GM18508 (cell line): ENCODE data around the gene PPM1F.
"Not testable (repeated sequence)": the region's sequence is repeated elsewhere in the genome, so short reads cannot be mapped to it uniquely, and the experiment has no call there.

Experiments
- ATAC-seq: cut with Tn5 transposase; IDR thresholded peaks from one replicate; pipeline ENCODE4 v1.9.1; 2021; ENCODE audit warnings: moderate number of reproducible peaks; ENCODE audit not compliant: insufficient read depth, unreplicated experiment

The PPM1F gene

DNA sequence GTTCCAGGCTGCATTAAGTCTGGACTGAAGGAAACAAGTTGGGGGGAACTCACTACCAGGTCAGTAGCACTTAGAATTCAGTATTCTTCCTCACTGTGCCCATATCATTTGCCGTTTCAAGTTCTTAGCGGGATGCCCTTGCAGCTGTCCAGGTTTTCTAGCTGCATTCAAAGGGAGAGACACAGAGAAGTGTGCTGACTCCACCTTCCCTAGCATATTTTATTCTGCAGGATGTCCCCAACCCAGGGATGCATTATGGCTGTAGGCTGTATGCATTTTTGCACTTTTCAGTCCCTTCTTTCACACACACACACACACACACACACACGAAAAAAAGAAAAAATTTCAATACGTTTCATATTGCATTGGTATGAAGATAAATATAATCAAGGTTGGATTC is 49.4 kb downstream of the PPM1F start:
- no peak for ATAC-seq

DNA sequence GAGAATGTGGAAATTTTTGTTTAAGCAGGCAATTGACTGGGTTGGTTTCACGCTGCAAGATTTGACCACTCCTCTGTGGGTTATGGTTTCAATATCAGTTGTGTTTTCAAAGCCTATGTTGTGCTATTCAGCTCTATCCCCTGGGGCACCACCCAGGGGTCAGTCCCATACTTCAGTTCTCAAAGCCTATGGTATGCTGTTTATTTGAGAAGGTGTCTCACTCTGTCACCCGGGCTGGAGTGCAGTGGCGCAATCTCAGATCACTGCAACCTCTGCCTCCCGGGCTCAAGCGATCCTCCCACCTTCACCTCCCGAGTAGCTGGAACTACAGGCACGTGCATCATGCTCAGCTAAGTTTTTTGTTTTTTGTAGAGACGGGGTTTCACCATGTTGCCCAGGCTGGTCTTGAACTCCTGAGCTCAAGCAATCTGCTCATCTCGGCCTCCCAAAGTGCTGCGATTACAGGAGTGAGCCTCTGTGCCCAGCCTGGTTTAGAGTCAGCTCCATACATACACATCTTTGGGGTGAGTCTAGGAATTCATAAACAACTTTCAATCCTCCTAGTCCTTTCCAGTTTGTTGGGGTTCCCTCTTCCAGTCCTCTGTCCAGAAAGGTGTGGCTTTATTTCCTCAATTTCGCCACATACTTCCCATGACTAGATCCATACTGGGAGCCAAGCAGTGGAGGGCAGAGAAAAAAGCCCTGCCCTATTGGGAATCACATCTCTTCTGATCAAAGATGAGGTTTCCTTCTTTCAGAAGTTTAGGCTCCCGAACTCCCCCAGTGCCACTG is 50.2 kb downstream of the PPM1F start:
- ATAC-seq: no peak

DNA sequence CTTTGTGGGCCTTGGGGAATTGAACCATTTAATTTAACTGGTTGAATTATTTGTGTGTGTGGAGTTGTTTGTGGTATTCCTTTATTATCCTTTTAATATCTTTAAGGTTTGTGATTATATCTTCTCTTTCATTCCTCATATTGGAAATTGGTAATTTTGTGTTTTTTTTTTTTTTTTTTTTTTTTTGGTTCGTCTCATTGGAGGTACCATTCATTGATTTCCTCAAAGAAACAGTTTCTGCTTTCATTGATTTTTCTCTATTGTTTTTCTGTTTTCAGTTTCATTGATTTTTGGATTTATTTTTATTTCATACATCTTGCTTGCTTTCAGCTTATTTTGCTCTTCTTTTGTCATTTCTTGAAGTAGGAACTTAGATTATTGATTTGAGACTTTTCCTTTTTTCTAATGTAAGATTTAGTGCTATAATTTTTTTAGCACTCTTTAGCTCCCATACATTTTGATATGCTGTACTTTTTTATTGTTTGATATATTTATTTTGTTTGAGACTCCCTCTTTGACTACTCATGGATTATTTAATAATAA is 54.2 kb downstream of the PPM1F start:
- no peak for ATAC-seq

DNA sequence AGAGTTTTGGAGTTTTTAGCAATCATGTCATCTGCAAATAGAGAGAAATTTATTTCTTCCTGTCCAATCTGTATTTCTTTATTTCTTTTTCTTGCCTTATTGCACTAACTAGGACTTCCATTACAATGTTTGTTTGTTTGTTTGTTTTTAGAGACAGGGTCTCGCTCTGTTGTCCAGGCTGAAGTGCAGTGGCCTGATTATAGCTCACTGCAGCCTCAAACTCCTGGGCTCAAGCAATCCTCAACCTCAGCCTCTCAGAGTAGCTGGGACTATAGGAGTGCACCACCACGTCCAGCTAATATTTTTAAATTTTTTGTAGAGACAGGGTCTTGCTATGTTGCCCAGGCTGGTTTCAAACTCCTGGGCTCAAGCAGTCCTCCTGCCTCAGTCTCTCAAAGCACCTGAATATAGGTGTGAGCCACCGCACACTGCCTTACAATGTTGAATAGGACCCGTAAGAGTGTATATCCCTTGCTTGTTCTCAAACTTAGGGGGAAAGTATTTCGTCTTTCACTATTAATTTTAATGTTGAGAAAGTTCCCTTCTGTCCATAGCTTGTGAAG is 55.6 kb downstream of the PPM1F start:
- no peak for ATAC-seq

DNA sequence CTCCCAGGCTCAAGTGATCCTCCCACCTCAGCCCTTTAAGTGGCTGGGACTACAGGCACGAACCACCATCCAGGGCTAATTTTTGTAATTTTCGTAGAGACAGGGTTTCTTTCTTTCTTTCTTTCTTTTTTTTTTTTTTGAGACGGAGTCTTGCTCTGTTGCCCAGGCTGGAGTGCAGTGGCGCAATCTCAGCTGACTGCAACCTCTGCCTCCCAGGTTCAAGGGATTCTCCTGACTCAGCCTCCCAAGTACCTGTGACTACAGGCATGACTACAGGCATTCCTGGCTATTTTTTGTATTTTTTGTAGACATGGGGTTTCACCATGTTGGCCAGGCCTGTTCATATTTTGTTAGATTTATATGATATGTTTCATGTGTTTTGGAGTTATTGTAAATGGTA is 56.4 kb downstream of the PPM1F start:
- ATAC-seq: not testable (repeated sequence)

DNA sequence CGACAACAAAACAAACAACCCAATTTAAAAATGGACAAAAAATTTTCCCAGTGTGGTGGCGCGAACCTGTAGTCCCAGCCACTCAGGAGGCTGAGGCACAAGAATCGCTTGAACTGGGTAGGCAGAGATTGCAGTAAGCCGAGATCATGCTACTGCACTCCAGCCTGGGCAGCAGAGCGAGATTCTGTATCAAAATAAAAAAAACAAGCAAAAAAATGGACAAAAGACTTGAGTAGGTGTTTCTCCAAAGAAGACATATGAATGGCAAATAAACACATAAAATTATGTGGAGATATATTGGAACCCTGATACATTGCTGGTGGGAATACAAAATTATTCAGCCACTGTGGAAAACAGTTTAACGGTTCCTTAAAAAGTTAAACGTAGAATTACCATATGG is 57.8 kb downstream of the PPM1F start:
- ATAC-seq: no peak

DNA sequence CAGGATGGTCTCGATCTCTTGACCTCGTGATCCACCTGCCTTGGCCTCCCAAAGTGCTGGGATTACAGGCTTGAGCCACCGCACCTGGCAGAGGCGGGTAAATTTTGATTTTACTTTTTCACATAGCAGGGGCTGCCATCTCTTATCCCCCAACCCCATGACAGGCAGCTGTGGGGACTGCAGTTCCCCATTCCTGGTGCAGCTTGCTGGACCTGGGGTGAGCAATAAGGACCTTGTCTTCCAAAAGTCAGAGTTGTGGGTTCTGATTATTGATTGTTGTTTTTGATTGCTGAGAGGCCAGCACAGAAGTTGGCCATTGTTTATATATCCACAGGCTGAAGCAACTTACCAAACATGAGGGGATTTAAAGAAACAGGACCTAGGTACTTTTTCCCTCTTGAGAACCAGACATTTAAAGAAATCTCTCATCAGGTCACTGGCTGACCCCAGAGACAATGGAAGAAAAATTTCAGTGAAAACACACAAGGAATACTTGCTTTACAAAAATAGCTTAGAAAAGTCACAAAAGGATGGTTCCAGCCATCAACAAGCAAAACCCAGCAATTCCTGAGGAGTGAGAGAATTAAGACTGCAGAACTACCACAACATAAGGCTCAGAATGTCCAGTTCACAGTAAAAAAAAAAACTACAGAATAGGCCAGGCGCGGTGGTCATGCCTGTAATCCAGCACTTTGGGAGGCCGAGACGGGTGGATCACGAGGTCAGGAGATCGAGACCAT is 63.2 kb downstream of the PPM1F start:
- no peak for ATAC-seq

DNA sequence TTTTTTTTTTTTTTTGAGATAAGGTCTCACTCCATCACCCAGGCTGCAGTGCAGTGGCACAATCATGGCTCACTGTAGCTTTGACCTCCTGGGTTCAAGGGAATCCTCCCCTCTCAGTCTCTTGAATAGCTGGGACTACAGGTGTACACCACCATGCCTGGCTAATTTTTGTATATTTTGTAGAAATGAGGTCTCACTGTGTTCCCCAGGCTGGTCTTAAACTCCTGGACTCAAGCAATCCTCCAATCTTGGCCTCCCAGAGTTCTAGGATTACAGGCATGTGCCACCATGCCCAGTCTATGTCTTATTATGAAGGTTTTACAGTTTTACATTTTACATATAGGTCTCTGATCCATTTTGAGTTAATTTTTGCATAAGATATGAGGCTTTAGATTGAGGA is 64.8 kb downstream of the PPM1F start:
- ATAC-seq: no peak

DNA sequence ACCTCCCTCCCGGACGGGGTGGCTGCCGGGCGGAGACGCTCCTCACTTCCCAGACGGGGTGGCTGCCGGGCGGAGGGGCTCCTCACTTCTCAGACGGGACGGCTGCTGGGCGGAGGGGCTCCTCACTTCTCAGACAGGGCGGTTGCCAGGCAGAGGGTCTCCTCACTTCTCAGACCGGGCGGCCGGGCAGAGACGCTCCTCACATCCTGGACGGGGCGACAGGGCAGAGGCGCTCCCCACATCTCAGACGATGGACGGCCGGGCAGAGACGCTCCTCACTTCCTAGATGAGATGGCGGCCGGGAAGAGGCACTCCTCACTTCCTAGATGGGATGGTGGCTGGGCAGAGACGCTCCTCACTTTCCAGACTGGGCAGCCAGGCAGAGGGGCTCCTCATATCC is 68.7 kb downstream of the PPM1F start:
- ATAC-seq: not testable (repeated sequence)

DNA sequence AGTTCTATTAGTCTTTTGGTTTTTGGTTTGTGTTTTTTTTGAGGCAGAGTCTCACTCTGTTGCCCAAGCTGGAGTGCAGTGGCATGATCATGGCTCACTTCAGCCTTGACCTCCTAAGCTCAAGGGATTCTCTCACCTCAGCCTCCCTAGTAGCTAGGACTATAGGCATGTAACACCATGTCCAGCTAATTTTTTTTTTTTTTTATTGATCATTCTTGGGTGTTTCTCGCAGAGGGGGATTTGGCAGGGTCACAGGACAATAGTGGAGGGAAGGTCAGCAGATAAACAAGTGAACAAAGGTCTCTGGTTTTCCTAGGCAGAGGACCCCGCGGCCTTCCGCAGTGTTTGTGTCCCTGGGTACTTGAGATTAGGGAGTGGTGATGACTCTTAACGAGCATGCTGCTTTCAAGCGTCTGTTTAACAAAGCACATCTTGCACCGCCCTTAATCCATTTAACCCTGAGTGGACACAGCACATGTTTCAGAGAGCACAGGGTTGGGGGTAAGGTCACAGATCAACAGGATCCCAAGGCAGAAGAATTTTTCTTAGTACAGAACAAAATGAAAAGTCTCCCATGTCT is 69.8 kb downstream of the PPM1F start:
- ATAC-seq: not testable (repeated sequence)

DNA sequence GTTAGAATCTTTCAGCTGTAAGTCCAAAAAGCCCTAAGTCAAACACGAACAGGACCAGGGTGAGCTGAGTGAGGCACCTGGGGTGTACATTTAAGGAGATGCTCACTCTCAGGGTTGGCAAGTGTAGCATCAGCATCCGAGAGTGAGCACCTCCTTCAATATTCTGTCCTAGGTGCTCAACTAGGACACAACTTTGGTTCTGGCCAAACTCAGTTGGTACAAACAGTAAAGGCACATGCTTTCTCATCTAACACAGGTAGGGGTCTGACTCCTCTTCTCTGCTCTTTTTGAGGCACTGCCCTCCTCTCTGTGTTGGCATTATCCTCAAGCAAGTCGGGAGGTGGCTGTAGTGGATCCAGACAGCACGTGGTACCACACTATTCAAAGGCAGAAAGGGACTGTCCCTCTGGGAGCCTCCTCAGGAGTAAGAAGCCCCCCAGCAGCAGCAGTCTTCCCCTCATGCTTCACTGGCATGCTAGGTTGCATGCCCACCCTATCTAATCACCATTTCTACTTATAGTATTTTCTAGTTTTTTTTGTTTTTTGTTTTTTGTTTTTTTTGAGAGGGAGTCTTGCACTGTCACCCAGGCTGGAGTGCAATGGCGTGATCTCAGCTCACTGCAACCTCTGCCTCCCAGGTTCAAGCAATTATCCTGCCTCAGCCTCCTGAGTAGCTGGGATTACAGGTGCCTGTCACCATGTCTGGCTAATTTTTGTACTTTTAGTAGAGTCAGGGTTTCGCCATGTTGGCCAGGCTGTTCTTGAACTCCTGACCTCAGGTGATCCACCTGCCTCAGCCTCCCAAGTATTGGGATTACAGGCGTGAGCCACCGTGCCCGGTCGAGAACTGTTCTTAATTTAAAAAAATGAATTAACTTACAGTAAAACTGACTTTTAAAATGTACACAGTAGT is 70.6 kb downstream of the PPM1F start:
- ATAC-seq: no peak

DNA sequence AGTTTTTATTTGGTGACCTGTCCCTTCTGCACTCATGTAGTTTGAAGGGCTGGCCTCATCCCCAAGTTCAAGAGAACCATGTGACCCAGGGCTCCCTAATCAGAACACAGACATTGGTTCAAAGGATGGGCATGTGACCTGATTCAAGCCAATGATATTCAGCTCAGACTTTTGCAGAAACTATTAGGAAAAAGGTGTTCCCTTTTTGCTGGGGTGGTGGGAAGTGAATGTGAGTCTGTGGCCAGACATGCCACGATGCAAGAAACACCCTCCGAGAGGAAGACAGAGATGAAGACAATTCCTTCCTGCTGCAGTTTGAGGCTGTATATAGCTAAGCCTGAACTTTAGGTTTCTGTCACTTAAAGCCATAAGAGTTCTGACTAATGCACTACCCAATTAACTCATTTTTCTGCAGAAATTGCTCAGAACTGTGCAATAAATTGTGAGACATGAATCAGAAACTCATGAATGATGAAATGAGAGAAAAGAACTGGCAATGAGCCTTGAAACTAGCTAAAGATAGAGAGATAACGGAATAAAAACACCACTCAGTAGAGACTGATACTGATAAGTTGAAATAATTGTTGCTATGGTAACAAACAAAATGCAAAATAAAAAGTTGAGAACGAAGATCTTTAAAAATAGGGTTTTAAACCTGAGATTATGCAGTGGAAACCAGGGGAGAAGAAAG is 76.0 kb downstream of the PPM1F start:
- no peak for ATAC-seq

DNA sequence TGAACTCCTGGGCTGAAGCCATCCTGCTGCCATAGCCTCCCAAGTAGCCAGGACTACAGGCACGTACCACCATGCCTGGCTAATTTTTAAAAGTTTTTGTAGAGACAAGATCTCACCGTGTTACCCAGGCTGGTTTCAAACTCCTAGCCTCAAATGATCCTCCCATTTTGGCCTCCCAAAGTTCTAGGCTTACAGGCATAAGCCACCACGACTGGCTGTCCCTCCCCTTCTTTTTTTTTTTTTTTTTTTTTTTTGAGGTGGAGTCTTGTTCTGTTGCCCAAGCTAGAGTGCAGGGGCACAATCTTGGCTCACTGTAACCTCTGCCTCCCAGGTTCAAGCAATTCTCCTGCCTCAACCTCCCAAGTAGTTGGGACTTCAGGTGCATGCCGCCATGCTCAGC is 77.7 kb downstream of the PPM1F start:
- ATAC-seq: not testable (repeated sequence)

DNA sequence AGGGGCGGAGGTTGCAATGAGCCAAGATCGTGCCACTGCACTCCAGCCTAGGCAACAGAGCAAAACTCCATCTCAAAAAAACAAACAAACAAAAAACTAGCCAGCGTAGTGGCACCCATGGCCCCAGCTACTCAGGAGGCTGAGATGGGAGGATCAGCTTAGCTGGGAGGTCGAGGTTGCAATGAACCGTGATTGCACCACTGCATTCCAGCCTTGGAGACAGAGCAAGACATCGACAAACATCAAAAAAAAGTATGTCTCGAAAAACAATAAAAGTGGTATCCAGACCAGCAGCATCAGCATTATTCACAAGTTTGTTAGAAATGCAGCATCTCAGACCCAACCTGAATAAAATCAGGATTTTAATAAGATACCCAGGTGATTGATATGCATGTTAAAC is 79.0 kb downstream of the PPM1F start:
- no peak for ATAC-seq

DNA sequence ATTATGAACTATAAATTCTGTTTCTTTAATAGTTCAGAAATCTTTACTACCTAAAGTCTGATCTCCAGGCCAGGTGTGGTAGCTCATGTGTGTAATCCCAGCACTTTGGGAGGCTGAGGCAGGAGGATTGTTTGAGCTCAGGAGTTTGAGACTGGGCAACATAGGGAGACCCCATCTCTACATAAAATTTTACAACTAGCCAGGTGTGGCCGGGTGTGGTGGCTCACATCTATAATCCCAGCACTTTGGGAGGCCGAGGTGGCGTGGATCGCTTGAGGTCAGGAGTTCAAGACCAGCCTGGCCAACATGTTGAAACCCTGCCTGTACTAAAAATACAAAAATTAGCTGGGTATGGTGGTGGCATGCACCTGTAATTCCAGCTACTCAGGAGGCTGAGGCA is 79.9 kb downstream of the PPM1F start:
- ATAC-seq: not testable (repeated sequence)
